GM23338 (cell line): ENCODE measurements around the gene ECE1. TPM values are rescaled to one million over a fixed set of nuclear protein-coding genes. Genes with fewer than 3 reads are reported as not detected.

Source experiments
- CREB1 ChIP-seq: fragments of 250-450 bp; sonication (Bioruptor Pico); IDR thresholded peaks from 2 replicates; pipeline ENCODE4 v1.5.0; 2020; ENCODE audit warnings: low read depth, mild to moderate bottlenecking, moderate library complexity
- EZH2 ChIP-seq: fragments of 200-600 bp; sonication (generic); IDR thresholded peaks from one replicate; pipeline ENCODE4 v1.8.0; 2017; ENCODE audit warnings: antibody characterized with exemption, mild to moderate bottlenecking, low read depth; ENCODE audit not compliant: unreplicated experiment
- JUNB ChIP-seq: IDR thresholded peaks from one replicate; pipeline ENCODE4 v1.6.1; 2016; ENCODE audit warnings: antibody characterized with exemption; ENCODE audit not compliant: unreplicated experiment
- NANOG ChIP-seq: IDR thresholded peaks from 2 replicates; pipeline ENCODE4 v1.6.1; 2016; ENCODE audit warnings: antibody characterized with exemption, borderline replicate concordance
- POLR2AphosphoS5 ChIP-seq: IDR thresholded peaks from 2 replicates; pipeline ENCODE4 v1.6.1; 2016; ENCODE audit warnings: antibody characterized with exemption, low read depth
- REST ChIP-seq: IDR thresholded peaks from one replicate; pipeline ENCODE4 v1.6.1; 2018; ENCODE audit warnings: antibody characterized with exemption; ENCODE audit not compliant: unreplicated experiment
- STAT1 ChIP-seq: IDR thresholded peaks from one replicate; pipeline ENCODE4 v1.6.1; 2016; ENCODE audit warnings: antibody characterized with exemption; ENCODE audit not compliant: unreplicated experiment
- ZNF114 ChIP-seq: fragments of 250-450 bp; sonication (Bioruptor Pico); IDR thresholded peaks from 2 replicates; pipeline ENCODE4 v1.5.0; 2020; ENCODE audit warnings: mild to moderate bottlenecking, moderate library complexity
- ZNF331 ChIP-seq: fragments of 250-450 bp; sonication (Bioruptor Pico); IDR thresholded peaks from 2 replicates; pipeline ENCODE4 v1.5.0; 2020; ENCODE audit warnings: low read depth, mild to moderate bottlenecking, moderate library complexity
- ZNF462 ChIP-seq: fragments of 250-450 bp; sonication (Bioruptor Pico); IDR thresholded peaks from 2 replicates; pipeline ENCODE4 v1.5.0; 2020; ENCODE audit warnings: mild to moderate bottlenecking, moderate library complexity
- polyA plus RNA-seq: library from polyadenylated mRNA; unstranded; fragments of >200 nt; fragmentation: Nextera tagmentation; extraction: Ambion mirVana; gene quantifications from 2 replicates; pipeline ENCODE4 v1.2.1, GENCODE V29; 2016
- total RNA-seq: library from RNA; depleted of rRNA; stranded (reverse); fragments of >200 nt; shearing (Covaris generic); gene quantifications from 2 replicates; pipeline ENCODE4 v1.2.3, GENCODE V29; 2014

Gene ECE1
- total and polyA plus RNA-seq, 2 experiments from 2014 or later = 11.0 to 45.0 TPM

DNA sequence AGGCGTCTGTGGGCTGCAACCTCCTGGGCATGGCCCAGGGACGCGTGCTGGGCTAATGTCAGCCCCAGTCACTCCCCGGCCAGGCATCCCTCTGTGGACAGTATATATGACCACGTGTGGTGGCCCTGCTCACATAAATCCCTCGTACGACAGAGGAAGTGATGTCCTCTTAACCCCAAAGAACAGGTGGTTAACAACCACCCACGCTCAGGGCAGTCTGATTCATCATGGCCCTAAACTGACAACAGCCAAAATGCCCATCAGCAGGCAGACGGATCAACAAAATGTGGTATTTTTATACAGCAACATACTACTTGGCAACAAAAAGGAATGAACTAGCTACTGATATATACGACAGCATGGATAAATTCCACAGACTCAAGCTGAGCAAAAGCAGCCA, 51.0 kb downstream of the ECE1 start (continued):
- TF ChIP-seq ZNF462 (CRISPR knock-in tag) (no peak), REST (no peak), ZNF114 (no peak), POLR2AphosphoS5 (no peak), EZH2 (no peak), JUNB (no peak), ZNF331 (CRISPR knock-in tag) (no peak), CREB1 (no peak), STAT1 (no peak), NANOG (no peak)
